Measurements from ENCODE around the gene ZMYND11.

Gene ZMYND11

GRCh38 chr10:88253-88652 is 47.0 kb upstream of the ZMYND11 start:
- H3K4me2 ChIP-seq (ENCODE audit: low read length) = no peak overlapping the region
- no peaks in the 10 kb centered on the region for H3F3A ChIP-seq (ENCODE audit: control insufficient read depth, insufficient read depth)
- peaks cover 5% of the 10 kb centered on the region; the same call in 1 of the 2 replicates for H3K27me3 ChIP-seq (ENCODE audit: control insufficient read depth, low read length)
- H3K9me2 ChIP-seq (replicated peaks; ENCODE audit: control insufficient read depth, low read length) = no peaks in the 10 kb centered on the region
- no peaks in the 10 kb centered on the region for H3K9me3 ChIP-seq (ENCODE audit: control insufficient read depth, insufficient read depth, low read length)
- no peaks in the 10 kb centered on the region for H3K79me2 ChIP-seq (ENCODE audit: control insufficient read depth, low read length)
- H3K27ac ChIP-seq (ENCODE audit: low read depth, low read length) = no peak overlapping the region
- H3K36me3 ChIP-seq (ENCODE audit: control insufficient read depth, low read length) = no peaks in the 10 kb centered on the region
- no peak overlapping the region for H3K4me3 ChIP-seq (ENCODE audit: low read length)
- H4K20me1 ChIP-seq (ENCODE audit: control insufficient read depth, insufficient read depth, low read depth, low read length) = no peaks in the 10 kb centered on the region
- no peaks in the 10 kb centered on the region for H3K4me1 ChIP-seq (ENCODE audit: control insufficient read depth, low read length)
- TF ChIP-seq EZH2phosphoT487 (IDR thresholded peaks at IDR 0.05; ENCODE audit: borderline replicate concordance, low read length) = no peak
- TF ChIP-seq CTCF (IDR thresholded peaks at IDR 0.05; ENCODE audit: low read depth, low read length, poor library complexity, severe bottlenecking) = no peak

GRCh38 chr10:89248-89647 is 46.0 kb upstream of the ZMYND11 start:
- H3K27me3 ChIP-seq (ENCODE audit: control insufficient read depth, low read length) = peaks cover 5% of the 10 kb centered on the region; the same call in 1 of the 2 replicates
- no peak overlapping the region for H3K4me3 ChIP-seq (ENCODE audit: low read length)
- H3K36me3 ChIP-seq (ENCODE audit: control insufficient read depth, low read length) = no peaks in the 10 kb centered on the region
- H3K4me2 ChIP-seq (ENCODE audit: low read length) = no peak overlapping the region
- H3K27ac ChIP-seq (ENCODE audit: low read depth, low read length) = no peak overlapping the region
- H3K9me3 ChIP-seq (ENCODE audit: control insufficient read depth, insufficient read depth, low read length) = peaks cover under 1% of the 10 kb centered on the region; the same call in 1 of the 2 replicates
- H4K20me1 ChIP-seq (ENCODE audit: control insufficient read depth, insufficient read depth, low read depth, low read length) = no peaks in the 10 kb centered on the region
- no peaks in the 10 kb centered on the region for H3K4me1 ChIP-seq (ENCODE audit: control insufficient read depth, low read length)
- TF ChIP-seq CTCF (IDR thresholded peaks at IDR 0.05; ENCODE audit: low read depth, low read length, poor library complexity, severe bottlenecking) = no peak
- TF ChIP-seq EZH2phosphoT487 (IDR thresholded peaks at IDR 0.05; ENCODE audit: borderline replicate concordance, low read length) = no peak
- no peaks in the 10 kb centered on the region for H3K79me2 ChIP-seq (ENCODE audit: control insufficient read depth, low read length)
- no peaks in the 10 kb centered on the region for H3K9me2 ChIP-seq (replicated peaks; ENCODE audit: control insufficient read depth, low read length)
- H3F3A ChIP-seq (ENCODE audit: control insufficient read depth, insufficient read depth) = no peaks in the 10 kb centered on the region

GRCh38 chr10:90161-90560 is 45.1 kb upstream of the ZMYND11 start:
- Histone ChIP-seq H3K4me2 (ENCODE audit: low read length) (no peak overlapping the region), H3K27ac (ENCODE audit: low read depth, low read length) (no peak overlapping the region), H3K4me3 (ENCODE audit: low read length) (no peak overlapping the region), H3F3A (ENCODE audit: control insufficient read depth, insufficient read depth) (no peaks in the 10 kb centered on the region), H3K27me3 (ENCODE audit: control insufficient read depth, low read length) (peaks cover 5% of the 10 kb centered on the region; the same call in 1 of the 2 replicates), H3K9me2 (replicated peaks; ENCODE audit: control insufficient read depth, low read length) (no peaks in the 10 kb centered on the region), H3K4me1 (ENCODE audit: control insufficient read depth, low read length) (no peaks in the 10 kb centered on the region), H3K36me3 (ENCODE audit: control insufficient read depth, low read length) (no peaks in the 10 kb centered on the region), H3K9me3 (ENCODE audit: control insufficient read depth, insufficient read depth, low read length) (peaks cover 3% of the 10 kb centered on the region; the same call in 1 of the 2 replicates), H4K20me1 (ENCODE audit: control insufficient read depth, insufficient read depth, low read depth, low read length) (no peaks in the 10 kb centered on the region), H3K79me2 (ENCODE audit: control insufficient read depth, low read length) (no peaks in the 10 kb centered on the region)
- TF ChIP-seq EZH2phosphoT487 (IDR thresholded peaks at IDR 0.05; ENCODE audit: borderline replicate concordance, low read length) (no peak), CTCF (IDR thresholded peaks at IDR 0.05; ENCODE audit: low read depth, low read length, poor library complexity, severe bottlenecking) (no peak)
